CD4-positive, alpha-beta T cell treated with Interleukin-12 subunit alpha and Interleukin-12 subunit beta, for 1 hour (primary cell): ENCODE data around the gene L3MBTL2.
"Not testable (repeated sequence)": the region's sequence is repeated elsewhere in the genome, so short reads cannot be mapped to it uniquely, and the experiment has no call there.

Experiments
- DNase-seq: peaks from one replicate; pipeline ENCODE4 v3.0.0-alpha.2; 2020

L3MBTL2 gene

GRCh38 chr22:41242396-41243117 lies 37.4 kb downstream of the L3MBTL2 start:
- DNase-seq: no peak

- DNase-seq: no peak
Measured at GRCh38 chr22:41243361-41243760, 38.2 kb downstream of the L3MBTL2 start.

- no peak for DNase-seq
Measured at GRCh38 chr22:41245917-41246499, 40.9 kb downstream of the L3MBTL2 start.

GRCh38 chr22:41247703-41248102 lies 42.6 kb downstream of the L3MBTL2 start:
- DNase-seq: no peak

GRCh38 chr22:41248314-41248713 lies 43.2 kb downstream of the L3MBTL2 start:
- DNase-seq: no peak

GRCh38 chr22:41248758-41249157 lies 43.6 kb downstream of the L3MBTL2 start:
- no peak for DNase-seq

GRCh38 chr22:41249442-41249841 lies 44.3 kb downstream of the L3MBTL2 start:
- DNase-seq: no peak

GRCh38 chr22:41250127-41250526 lies 45.0 kb downstream of the L3MBTL2 start:
- DNase-seq: no peak

GRCh38 chr22:41252365-41252764 lies 47.3 kb downstream of the L3MBTL2 start:
- no peak for DNase-seq

- DNase-seq: no peak
Measured at GRCh38 chr22:41254230-41254629, 49.1 kb downstream of the L3MBTL2 start.

- DNase-seq: no peak
Measured at GRCh38 chr22:41256254-41257253, 51.4 kb downstream of the L3MBTL2 start.

- DNase-seq: no peak
Measured at GRCh38 chr22:41257696-41258095, 52.6 kb downstream of the L3MBTL2 start.

GRCh38 chr22:41259756-41260155 lies 54.6 kb downstream of the L3MBTL2 start:
- not testable (repeated sequence) for DNase-seq

- no peak for DNase-seq
Measured at GRCh38 chr22:41260871-41261270, 55.8 kb downstream of the L3MBTL2 start.

GRCh38 chr22:41261541-41262249 lies 56.6 kb downstream of the L3MBTL2 start:
- DNase-seq: no peak

- no peak for DNase-seq
Measured at GRCh38 chr22:41262250-41262765, 57.2 kb downstream of the L3MBTL2 start.

GRCh38 chr22:41263704-41264103 lies 58.6 kb downstream of the L3MBTL2 start:
- DNase-seq: no peak

- no peak for DNase-seq
Measured at GRCh38 chr22:41264408-41264941, 59.4 kb downstream of the L3MBTL2 start.

GRCh38 chr22:41267958-41268357 lies 62.8 kb downstream of the L3MBTL2 start:
- DNase-seq: no peak

- no peak for DNase-seq
Measured at GRCh38 chr22:41271787-41272186, 66.7 kb downstream of the L3MBTL2 start.

GRCh38 chr22:41273128-41273527 lies 68.0 kb downstream of the L3MBTL2 start:
- no peak for DNase-seq

GRCh38 chr22:41274856-41275255 lies 69.7 kb downstream of the L3MBTL2 start:
- DNase-seq: no peak
